Breast epithelium (tissue), 4 donors: ENCODE measurements around the gene WBP1. TPM values are rescaled to one million over a fixed set of nuclear protein-coding genes. Genes with fewer than 3 reads are reported as not detected.
A peak's percentile ranks its signal among the peaks of the same experiment; 100 is the strongest.

Experiments used
- DNase-seq, 2 donors: peaks; one replicate each; pipeline ENCODE4 v3.0.0-alpha.2; 2019; ENCODE audit warnings: low spot score in 2 of 2
- H3K27ac ChIP-seq, 2 donors: fragments of 200-600 bp; sonication (generic) in 1 of 2; one replicate each; pipeline ENCODE4 v1.5.1; 2016 to 2019; ENCODE audit warnings: mild to moderate bottlenecking in 1 of 2
- H3K27me3 ChIP-seq, 2 donors: fragments of 200-600 bp; sonication (generic) in 1 of 2; one replicate each; pipeline versions ENCODE4 v1.5.1 to v1.6.0; 2017 to 2019; ENCODE audit warnings: control low read depth in 1 of 2, mild to moderate bottlenecking in 1 of 2
- H3K36me3 ChIP-seq: fragments of 200-600 bp; one replicate; pipeline ENCODE4 v1.5.1; 2019
- H3K4me1 ChIP-seq, 2 donors: fragments of 200-600 bp; sonication (generic); one replicate each; pipeline ENCODE4 v1.5.1; 2016 to 2019; ENCODE audit warnings: control low read depth in 1 of 2
- H3K4me3 ChIP-seq, 3 donors: fragments of 200-600 bp; sonication (generic); 1 replicate in 2 of 3; 2 replicates in 1 of 3; pipeline ENCODE4 v1.5.1; 2016 to 2019; ENCODE audit warnings: mild to moderate bottlenecking in 3 of 3, moderate library complexity in 2 of 3
- H3K9me3 ChIP-seq, 2 donors: fragments of 200-600 bp; sonication (generic) in 1 of 2; one replicate each; pipeline ENCODE4 v1.5.1; 2016 to 2019; ENCODE audit warnings: control low read depth in 1 of 2
- POLR2A ChIP-seq: fragments of 450-650 bp; IDR thresholded peaks from one replicate; pipeline ENCODE4 v1.6.1; 2016; ENCODE audit warnings: antibody characterized with exemption, mild to moderate bottlenecking, moderate library complexity
- POLR2AphosphoS5 ChIP-seq, 3 donors: sonication (generic); formaldehyde crosslinking; IDR thresholded peaks; one replicate each; pipeline ENCODE4 v1.6.1; 2017; ENCODE audit warnings: antibody characterized with exemption in 3 of 3
- intact Hi-C: fragments of 100-400 bp; cut with DNase I; formaldehyde crosslinking; loops from one replicate; pipeline ENCODE4 v1.15.1; 2023; ENCODE audit warnings: low total_unique reads
- total RNA-seq, 3 donors: library from RNA; depleted of rRNA; stranded (reverse); fragments of >200 nt; gene quantifications; one replicate each; pipeline ENCODE4 v1.1.0, GENCODE V29; 2016
- TF ChIP-seq, protein P1 (sequence below), 3 donors: fragments of 450-650 bp; IDR thresholded peaks; one replicate each; pipeline ENCODE4 v1.5.1; 2016 to 2017; ENCODE audit warnings: antibody characterized with exemption in 3 of 3, mild to moderate bottlenecking in 3 of 3, moderate library complexity in 3 of 3

The WBP1 gene
- total RNA-seq, 3 donors from 2014 or later: 58.0 to 70.0 (median 61.9) TPM

DNA sequence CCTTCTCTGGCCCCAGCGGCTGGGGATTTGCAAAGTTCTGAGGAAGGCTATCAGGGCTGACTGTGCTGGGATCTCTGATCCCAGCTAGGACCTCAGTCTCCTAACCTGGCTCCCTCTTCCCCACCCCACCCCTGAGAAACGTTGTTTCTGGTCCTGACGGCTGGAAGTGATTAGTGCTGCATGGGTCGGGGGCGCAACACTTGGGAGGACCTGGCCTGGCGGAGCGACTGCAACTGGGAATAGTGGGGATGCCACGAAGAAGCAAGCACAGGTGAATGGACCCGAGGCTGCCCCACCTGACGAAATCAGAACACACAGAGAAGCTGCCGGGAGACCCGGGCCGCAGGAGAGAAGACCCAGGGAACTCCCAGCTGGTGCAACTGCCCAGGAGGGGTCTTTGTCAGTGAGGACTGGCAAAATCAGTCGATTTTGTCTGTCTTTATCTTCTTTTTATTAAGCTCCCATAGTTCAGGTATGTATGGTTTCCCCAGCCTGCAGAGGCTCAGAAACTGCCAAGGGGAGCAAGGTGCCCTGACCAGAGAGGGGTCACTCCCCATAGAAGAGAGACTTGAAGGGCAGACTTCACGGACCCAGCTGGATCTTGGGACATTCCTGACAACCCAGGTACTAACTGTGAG is 41.8 kb downstream of the WBP1 start:
- DNase-seq: no peak
- Histone ChIP-seq H3K27ac (no peak overlapping the region), H3K4me1 (peaks cover under 1 to 3% of the 10 kb centered on the region in 2 donors), H3K27me3 (peaks cover 6 to 7% of the 10 kb centered on the region in 2 donors), H3K36me3 (no peaks in the 10 kb centered on the region), H3K4me3 (peak overlapping the region in 1 of 3 donors; percentile 55), H3K9me3 (no peaks in the 10 kb centered on the region)
- TF ChIP-seq POLR2A: no peak
- TF ChIP-seq POLR2AphosphoS5 (IDR thresholded peaks at IDR 0.05): no peak
- TF ChIP-seq, protein P1, sequence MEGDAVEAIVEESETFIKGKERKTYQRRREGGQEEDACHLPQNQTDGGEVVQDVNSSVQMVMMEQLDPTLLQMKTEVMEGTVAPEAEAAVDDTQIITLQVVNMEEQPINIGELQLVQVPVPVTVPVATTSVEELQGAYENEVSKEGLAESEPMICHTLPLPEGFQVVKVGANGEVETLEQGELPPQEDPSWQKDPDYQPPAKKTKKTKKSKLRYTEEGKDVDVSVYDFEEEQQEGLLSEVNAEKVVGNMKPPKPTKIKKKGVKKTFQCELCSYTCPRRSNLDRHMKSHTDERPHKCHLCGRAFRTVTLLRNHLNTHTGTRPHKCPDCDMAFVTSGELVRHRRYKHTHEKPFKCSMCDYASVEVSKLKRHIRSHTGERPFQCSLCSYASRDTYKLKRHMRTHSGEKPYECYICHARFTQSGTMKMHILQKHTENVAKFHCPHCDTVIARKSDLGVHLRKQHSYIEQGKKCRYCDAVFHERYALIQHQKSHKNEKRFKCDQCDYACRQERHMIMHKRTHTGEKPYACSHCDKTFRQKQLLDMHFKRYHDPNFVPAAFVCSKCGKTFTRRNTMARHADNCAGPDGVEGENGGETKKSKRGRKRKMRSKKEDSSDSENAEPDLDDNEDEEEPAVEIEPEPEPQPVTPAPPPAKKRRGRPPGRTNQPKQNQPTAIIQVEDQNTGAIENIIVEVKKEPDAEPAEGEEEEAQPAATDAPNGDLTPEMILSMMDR (IDR thresholded peaks at IDR 0.05): no peak
- intact Hi-C loops: no loop called here

DNA sequence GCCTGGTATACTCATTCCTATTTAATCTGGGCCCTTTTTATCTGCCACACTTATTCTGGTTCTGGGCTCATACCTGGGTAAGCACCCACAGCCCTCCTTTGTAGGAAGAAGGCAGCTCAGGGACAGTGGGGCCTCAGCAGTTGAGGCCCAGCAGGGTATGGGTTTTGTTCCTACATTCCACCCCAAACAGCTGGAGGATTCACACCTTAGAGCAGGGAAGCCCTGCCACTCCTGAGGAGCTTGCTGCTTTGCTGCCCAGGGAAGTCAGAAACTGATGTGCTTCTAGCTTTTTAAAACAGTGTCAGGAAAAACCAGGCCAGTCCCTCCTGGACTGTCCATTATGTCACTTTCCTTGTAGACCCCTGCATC is 42.3 kb downstream of the WBP1 start:
- DNase-seq: no peak
- peaks cover 3 to 5% of the 10 kb centered on the region in 2 donors for H3K4me1 ChIP-seq
- H3K36me3 ChIP-seq: no peaks in the 10 kb centered on the region
- intact Hi-C loops: no loop called here
- no peak overlapping the region for H3K27ac ChIP-seq
- H3K27me3 ChIP-seq: peaks cover 6 to 7% of the 10 kb centered on the region in 2 donors
- H3K4me3 ChIP-seq: no peak overlapping the region
- no peaks in the 10 kb centered on the region for H3K9me3 ChIP-seq
- TF ChIP-seq POLR2A (no peak), POLR2AphosphoS5 (IDR thresholded peaks at IDR 0.05) (no peak)
- TF ChIP-seq, protein P1 (IDR thresholded peaks at IDR 0.05): no peak

DNA sequence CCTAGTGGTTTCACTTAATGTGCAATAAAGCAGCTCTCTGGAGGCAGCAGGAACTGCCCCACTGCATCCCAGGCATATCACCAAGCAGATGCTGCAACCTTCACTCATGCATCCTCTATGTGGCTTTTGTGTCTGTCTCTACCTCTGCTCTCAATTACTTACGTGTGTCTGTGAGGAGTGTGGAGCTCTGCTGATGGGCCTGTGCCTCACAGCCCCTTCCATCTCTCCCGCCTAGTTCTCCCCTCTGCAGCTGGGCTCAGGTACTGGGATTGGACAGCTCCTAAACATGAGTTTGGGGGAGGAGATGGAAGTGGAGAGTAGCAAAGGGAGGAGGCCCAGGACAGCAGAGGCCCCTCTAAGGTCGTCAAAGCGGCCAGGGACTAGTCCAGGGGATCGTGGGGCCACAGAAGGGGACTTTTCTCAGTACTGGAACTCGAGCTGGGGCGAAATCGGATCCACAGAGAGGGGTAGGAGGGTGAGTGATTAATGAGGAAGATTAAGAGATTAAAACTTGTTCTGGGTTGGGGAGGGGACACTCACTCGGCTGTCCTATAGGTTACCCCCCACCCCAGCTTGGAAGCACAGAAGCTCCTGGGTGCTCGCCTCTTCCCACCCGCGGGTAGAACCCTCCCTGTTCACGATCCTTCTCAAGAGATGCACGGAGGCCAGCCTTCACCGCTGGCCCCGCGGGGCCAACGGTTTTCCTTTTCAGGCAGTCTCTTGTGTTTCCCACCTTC is 43.3 kb downstream of the WBP1 start:
- Histone ChIP-seq H3K27me3 (peaks cover 6 to 7% of the 10 kb centered on the region in 2 donors), H3K4me3 (no peak overlapping the region), H3K4me1 (peaks cover 3 to 15% of the 10 kb centered on the region in 2 donors), H3K27ac (no peak overlapping the region), H3K36me3 (no peaks in the 10 kb centered on the region), H3K9me3 (no peaks in the 10 kb centered on the region)
- intact Hi-C loops: no loop called here
- DNase-seq: no peak
- no peak for TF ChIP-seq POLR2A
- TF ChIP-seq, protein P1 (IDR thresholded peaks at IDR 0.05): no peak
- TF ChIP-seq POLR2AphosphoS5 (IDR thresholded peaks at IDR 0.05): no peak

DNA sequence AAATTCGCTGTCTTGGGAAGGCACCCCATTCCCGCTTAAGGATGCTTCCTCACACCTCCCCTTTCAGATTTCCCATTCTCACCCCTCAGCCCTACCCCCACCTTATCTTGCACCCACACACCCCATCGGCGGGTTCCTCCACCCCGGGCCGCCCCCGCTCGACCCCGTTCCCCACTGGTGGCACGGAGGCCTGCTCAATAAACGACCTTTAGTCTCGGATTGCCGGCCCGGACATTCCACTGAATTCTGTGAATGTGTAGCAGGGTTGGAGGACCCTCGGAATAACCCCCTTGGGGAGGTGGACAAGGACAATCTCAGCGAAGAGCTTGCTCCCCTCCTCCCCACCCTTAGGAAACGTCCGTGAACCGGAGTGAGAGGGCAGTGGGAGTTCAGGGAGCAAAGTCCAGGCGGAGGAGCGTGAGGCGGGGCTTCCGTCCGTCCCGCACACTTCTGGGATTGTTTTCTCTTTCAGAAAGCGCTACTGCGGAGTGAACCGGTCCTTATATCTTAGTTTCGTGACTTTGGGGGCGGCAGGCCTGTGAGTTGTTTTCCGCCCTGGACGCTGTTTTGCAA is 44.0 kb downstream of the WBP1 start:
- peaks cover 3 to 19% of the 10 kb centered on the region in 2 donors for H3K4me1 ChIP-seq
- no peaks in the 10 kb centered on the region for H3K9me3 ChIP-seq
- H3K27ac ChIP-seq: peak overlapping the region; percentile 76 to 89
- intact Hi-C loops: no loop called here
- TF ChIP-seq, protein P1 (IDR thresholded peaks at IDR 0.05): no peak
- TF ChIP-seq POLR2A (no peak), POLR2AphosphoS5 (IDR thresholded peaks at IDR 0.05) (no peak)
- H3K36me3 ChIP-seq: no peaks in the 10 kb centered on the region
- no peak for DNase-seq
- H3K4me3 ChIP-seq: peak overlapping the region; percentile 56 to 72 (median 68)
- peaks cover 6 to 7% of the 10 kb centered on the region in 2 donors for H3K27me3 ChIP-seq
